NCI-H510A treated with DMSO at 0.1 percent for 48 hours (cell line): ENCODE data around the gene TBC1D10B.
"Not testable (repeated sequence)": the region's sequence is repeated elsewhere in the genome, so short reads cannot be mapped to it uniquely, and the experiment has no call there.

Experiments
- DNase-seq: peaks from one replicate; lab custom pipeline; 2025; lab: John Stamatoyannopoulos, UW

TBC1D10B gene

DNA sequence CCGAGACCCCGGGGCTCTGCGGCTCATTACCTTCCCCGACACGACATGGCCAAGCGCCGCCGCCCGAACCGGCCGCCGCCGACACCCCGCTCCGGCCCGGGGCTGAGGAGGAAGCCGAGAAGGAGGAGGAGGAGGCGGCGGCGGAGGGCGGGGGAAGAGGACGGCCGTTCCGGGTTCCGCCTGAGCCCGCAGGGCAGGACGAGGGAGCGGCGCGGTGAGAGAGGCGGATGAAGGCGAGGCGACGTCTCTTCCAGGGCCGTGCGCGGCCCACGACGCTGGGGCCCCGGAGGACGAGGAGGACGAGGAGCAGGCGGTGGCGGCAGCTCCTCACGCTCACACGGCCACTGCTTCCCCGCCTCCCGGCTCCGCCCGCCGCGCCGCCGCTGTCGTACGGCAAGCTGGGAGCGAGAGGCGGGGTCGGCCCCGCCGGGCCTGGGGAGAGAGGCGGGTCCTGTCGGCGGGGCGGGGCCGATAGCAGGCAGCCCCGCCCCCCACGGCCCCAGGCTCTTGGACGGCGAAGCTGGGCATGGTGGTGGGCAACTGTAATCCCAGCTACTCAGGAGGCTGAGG, 35.2 kb downstream of the TBC1D10B start:
- DNase-seq: peak; percentile 70

- DNase-seq: peak; percentile 35
Measured at GRCh38 chr16:30334473-30334989, 35.8 kb downstream of the TBC1D10B start.

DNA sequence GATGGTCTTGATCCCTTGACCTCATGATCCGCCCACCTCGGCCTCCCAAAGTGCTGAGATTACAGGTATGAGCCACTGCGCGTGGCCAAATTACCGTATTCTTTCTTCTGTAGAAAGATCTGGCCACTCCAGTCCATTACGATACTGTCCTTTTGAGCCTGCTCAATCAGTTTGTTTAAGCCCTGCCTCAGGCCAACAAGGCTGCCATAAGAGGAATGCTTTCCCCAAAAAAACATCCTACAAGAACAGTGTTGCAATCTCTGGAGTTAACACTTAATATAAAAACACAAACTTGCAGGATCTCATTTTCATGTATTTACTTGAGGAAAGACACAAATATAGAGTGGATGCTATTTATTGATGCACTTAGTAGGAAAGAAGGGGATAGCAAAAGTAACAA, 46.1 kb downstream of the TBC1D10B start:
- DNase-seq: not testable (repeated sequence)

GRCh38 chr16:30318647-30319046, 51.6 kb downstream of the TBC1D10B start:
- not testable (repeated sequence) for DNase-seq

DNA sequence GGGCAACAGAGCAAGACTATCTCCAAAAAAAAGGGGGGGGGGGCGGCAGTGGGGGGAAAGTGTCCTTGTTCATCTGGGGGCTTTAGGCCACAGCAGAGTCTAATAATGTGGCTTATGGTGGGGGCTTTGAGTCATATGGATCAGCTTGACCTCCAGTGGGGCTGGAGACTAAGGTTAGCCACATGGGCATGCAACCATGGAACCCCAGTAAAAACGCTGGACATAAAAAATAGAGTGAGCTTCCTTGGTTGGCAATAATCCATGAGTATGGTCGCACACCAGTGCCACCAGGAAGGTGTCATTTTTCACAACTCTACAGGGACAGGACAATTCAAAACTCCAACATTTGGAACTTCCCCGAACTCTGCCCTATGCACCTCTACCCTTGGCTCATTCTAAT, 59.4 kb downstream of the TBC1D10B start:
- DNase-seq: not testable (repeated sequence)

DNA sequence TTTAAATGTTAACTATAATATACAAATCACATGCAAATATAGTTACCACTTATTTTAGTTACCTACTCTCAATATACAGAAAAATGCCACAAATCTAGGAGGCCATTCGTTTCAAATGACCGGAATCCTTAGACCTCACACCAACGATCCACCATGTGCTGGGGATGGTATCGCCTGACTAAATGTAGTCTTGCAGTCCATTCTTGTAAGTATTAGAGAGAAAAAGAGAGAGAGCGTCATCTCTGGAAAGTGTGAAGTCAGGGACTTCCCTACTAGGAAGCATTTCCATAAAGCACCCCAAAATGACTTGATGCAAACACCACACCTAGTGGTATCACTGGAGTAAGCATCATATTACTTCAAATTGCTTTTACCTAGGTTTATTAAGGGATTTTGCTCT, 61.0 kb downstream of the TBC1D10B start:
- DNase-seq: not testable (repeated sequence)
